Measurements from ENCODE around the gene NKRF.

- TF ChIP-seq CTCF (IDR thresholded peaks at IDR 0.05) (no peak), EZH2 (IDR thresholded peaks at IDR 0.05; ENCODE audit: borderline replicate concordance, insufficient read depth, low read depth, low read length, poor library complexity, severe bottlenecking) (no peak)
Measured at GRCh38 chrX:119583431-119584059, 22.7 kb downstream of the NKRF start.
